Measurements from ENCODE around the gene SPINDOC. TPM values are rescaled to one million over a fixed set of nuclear protein-coding genes. Genes with fewer than 3 reads are reported as not detected.

The SPINDOC gene
- total RNA-seq, 1 donor from 2014 or later: 48.3 TPM

DNA sequence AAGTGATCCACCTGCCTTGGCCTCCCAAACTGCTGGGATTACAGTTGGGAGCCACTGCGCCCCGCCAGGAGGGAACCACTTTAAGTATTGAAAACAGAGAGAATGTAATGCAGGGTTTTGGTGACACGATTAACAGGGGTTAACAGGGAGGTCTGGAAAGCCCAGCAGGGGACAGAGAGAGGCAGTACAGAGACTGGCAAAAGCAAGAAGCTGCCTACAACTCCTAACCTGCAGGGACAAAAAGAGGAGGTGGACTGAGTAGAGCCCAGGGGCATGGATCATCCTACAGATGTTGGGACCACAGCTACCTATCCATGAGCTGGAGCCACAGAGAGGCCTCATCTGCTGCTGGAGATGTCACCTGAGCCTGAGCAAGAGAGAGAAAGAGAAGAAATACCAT, 1.7 kb upstream of the SPINDOC start:
- Histone ChIP-seq H3K4me1 (ENCODE audit: insufficient read depth, low read length) (peaks cover 16% of the 10 kb centered on the region), H3K4me3 (ENCODE audit: insufficient read depth, low read depth, low read length) (no peak overlapping the region), H3K9ac (ENCODE audit: low read length) (no peak overlapping the region), H3K36me3 (ENCODE audit: insufficient read depth, low read length) (peaks cover 6% of the 10 kb centered on the region), H3K79me2 (ENCODE audit: insufficient read depth, low read length) (peaks cover 31% of the 10 kb centered on the region), H3K27ac (ENCODE audit: low read depth, low read length) (no peak overlapping the region), H3K9me3 (ENCODE audit: insufficient read depth, low read depth, low read length) (no peaks in the 10 kb centered on the region), H3K4me2 (ENCODE audit: low read length) (no peak overlapping the region), H3K27me3 (ENCODE audit: insufficient read depth, low read length) (no peaks in the 10 kb centered on the region), H4K20me1 (ENCODE audit: insufficient read depth, low read length) (peaks cover 27% of the 10 kb centered on the region), H2AFZ (ENCODE audit: low read depth, low read length) (no peak overlapping the region)
- H3K27me3 Mint-ChIP-seq (ENCODE audit: low read depth, unreplicated experiment): peaks cover 1% of the 10 kb centered on the region
- no peak for TF ChIP-seq EZH2 (IDR thresholded peaks at IDR 0.05; ENCODE audit: insufficient read depth, low read length)
- TF ChIP-seq, protein P1, sequence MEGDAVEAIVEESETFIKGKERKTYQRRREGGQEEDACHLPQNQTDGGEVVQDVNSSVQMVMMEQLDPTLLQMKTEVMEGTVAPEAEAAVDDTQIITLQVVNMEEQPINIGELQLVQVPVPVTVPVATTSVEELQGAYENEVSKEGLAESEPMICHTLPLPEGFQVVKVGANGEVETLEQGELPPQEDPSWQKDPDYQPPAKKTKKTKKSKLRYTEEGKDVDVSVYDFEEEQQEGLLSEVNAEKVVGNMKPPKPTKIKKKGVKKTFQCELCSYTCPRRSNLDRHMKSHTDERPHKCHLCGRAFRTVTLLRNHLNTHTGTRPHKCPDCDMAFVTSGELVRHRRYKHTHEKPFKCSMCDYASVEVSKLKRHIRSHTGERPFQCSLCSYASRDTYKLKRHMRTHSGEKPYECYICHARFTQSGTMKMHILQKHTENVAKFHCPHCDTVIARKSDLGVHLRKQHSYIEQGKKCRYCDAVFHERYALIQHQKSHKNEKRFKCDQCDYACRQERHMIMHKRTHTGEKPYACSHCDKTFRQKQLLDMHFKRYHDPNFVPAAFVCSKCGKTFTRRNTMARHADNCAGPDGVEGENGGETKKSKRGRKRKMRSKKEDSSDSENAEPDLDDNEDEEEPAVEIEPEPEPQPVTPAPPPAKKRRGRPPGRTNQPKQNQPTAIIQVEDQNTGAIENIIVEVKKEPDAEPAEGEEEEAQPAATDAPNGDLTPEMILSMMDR (IDR thresholded peaks at IDR 0.05; ENCODE audit: insufficient read depth, low read depth, low read length): no peak
- H3K4me3 Mint-ChIP-seq (ENCODE audit: unreplicated experiment): peak overlapping the region; percentile 20
- DNase-seq (ENCODE audit: low read depth): no peak
- H3K36me3 Mint-ChIP-seq (ENCODE audit: low read depth, unreplicated experiment): peaks cover 4% of the 10 kb centered on the region
- no peaks in the 10 kb centered on the region for H3K9me3 Mint-ChIP-seq (ENCODE audit: unreplicated experiment)
- H3K27ac Mint-ChIP-seq (ENCODE audit: unreplicated experiment): no peak overlapping the region
- no peak for FAIRE-seq
- H3K4me1 Mint-ChIP-seq (ENCODE audit: low read depth, unreplicated experiment): peaks cover 11% of the 10 kb centered on the region

DNA sequence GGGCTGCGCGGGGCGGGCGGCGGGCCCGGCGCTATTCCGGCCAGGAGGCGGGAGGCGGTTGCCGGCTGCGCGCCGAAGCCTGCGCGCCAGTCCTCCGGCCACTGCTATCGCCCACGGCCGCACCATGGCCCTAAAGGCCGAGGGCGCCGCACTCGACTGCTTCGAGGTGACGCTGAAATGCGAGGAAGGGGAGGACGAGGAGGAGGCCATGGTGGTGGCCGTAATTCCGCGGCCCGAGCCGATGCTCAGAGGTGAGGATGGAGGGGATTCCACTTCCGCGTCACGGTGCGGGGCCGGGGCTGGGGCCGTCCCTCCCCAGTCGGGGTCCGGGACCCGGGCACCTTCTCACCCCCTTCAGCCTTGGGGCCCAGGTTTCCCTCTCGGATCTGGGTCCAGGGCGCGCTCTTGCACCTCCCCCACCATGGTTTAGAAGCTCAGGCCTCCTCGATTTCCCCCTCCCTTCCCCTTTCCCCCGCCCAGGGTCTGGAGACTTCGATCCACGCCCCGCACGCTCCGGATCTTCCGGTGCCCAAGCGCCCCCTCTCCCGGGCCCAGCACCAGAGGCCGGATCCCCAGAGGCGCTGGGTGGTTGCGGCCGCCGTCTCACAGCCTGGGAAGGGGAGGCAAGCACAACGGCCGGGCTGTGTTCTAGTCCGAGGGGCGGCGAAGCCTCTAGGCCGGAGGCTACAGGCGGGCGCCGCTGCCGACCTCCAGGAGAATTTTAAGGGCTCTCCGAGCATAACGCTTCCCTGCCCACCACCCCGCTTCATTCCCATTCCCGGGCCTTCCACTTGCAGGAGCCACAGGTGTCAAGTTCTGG, 517 bp downstream of the SPINDOC start:
- peaks cover 49% of the 10 kb centered on the region for H4K20me1 ChIP-seq (ENCODE audit: insufficient read depth, low read length)
- H2AFZ ChIP-seq (ENCODE audit: low read depth, low read length): peak overlapping the region; percentile 89
- H3K4me3 Mint-ChIP-seq (ENCODE audit: unreplicated experiment): peak overlapping the region; percentile 93
- peaks cover 1% of the 10 kb centered on the region for H3K27me3 Mint-ChIP-seq (ENCODE audit: low read depth, unreplicated experiment)
- H3K27ac ChIP-seq (ENCODE audit: low read depth, low read length): peak overlapping the region; percentile 65
- H3K9me3 Mint-ChIP-seq (ENCODE audit: unreplicated experiment): no peaks in the 10 kb centered on the region
- TF ChIP-seq, protein P1 (IDR thresholded peaks at IDR 0.05; ENCODE audit: insufficient read depth, low read depth, low read length): no peak
- TF ChIP-seq EZH2 (IDR thresholded peaks at IDR 0.05; ENCODE audit: insufficient read depth, low read length): no peak
- H3K79me2 ChIP-seq (ENCODE audit: insufficient read depth, low read length): peaks cover 49% of the 10 kb centered on the region
- peak overlapping the region; percentile 82 for H3K4me3 ChIP-seq (ENCODE audit: insufficient read depth, low read depth, low read length)
- no peaks in the 10 kb centered on the region for H3K9me3 ChIP-seq (ENCODE audit: insufficient read depth, low read depth, low read length)
- peaks cover 10% of the 10 kb centered on the region for H3K36me3 ChIP-seq (ENCODE audit: insufficient read depth, low read length)
- H3K27ac Mint-ChIP-seq (ENCODE audit: unreplicated experiment): peak overlapping the region; percentile 34
- FAIRE-seq (no peak), DNase-seq (ENCODE audit: low read depth) (peak; percentile 46)
- peak overlapping the region; percentile 98 for H3K4me2 ChIP-seq (ENCODE audit: low read length)
- peaks cover 16% of the 10 kb centered on the region for H3K4me1 ChIP-seq (ENCODE audit: insufficient read depth, low read length)
- H3K27me3 ChIP-seq (ENCODE audit: insufficient read depth, low read length): no peaks in the 10 kb centered on the region
- peaks cover 9% of the 10 kb centered on the region for H3K36me3 Mint-ChIP-seq (ENCODE audit: low read depth, unreplicated experiment)
- peaks cover 15% of the 10 kb centered on the region for H3K4me1 Mint-ChIP-seq (ENCODE audit: low read depth, unreplicated experiment)
- H3K9ac ChIP-seq (ENCODE audit: low read length): peak overlapping the region; percentile 97

DNA sequence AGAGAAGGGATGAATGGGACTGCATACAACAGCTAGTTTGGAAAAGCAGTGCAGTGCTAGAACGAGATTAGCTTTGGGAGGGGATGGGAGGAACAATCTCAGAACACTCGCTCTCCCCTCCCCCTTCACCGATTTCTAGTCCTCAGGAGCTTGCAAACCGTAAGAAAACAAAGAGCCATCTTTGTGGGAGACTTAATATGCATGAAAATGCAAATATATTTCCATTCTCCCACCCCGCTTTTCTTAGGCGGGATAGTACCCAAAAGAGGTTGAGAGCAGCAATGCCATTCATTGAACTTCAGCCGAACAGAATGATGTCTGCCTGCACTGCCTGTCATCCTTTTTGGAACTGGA, 1.1 kb downstream of the SPINDOC start:
- no peak for TF ChIP-seq EZH2 (IDR thresholded peaks at IDR 0.05; ENCODE audit: insufficient read depth, low read length)
- TF ChIP-seq, protein P1 (IDR thresholded peaks at IDR 0.05; ENCODE audit: insufficient read depth, low read depth, low read length): no peak
- H3K4me1 Mint-ChIP-seq (ENCODE audit: low read depth, unreplicated experiment): peaks cover 15% of the 10 kb centered on the region
- peak overlapping the region; percentile 34 for H3K27ac Mint-ChIP-seq (ENCODE audit: unreplicated experiment)
- H3K27ac ChIP-seq (ENCODE audit: low read depth, low read length): peak overlapping the region; percentile 65
- no peaks in the 10 kb centered on the region for H3K27me3 ChIP-seq (ENCODE audit: insufficient read depth, low read length)
- DNase-seq (ENCODE audit: low read depth) (peak; percentile 6), FAIRE-seq (no peak)
- no peaks in the 10 kb centered on the region for H3K9me3 Mint-ChIP-seq (ENCODE audit: unreplicated experiment)
- H3K4me1 ChIP-seq (ENCODE audit: insufficient read depth, low read length): peaks cover 16% of the 10 kb centered on the region
- peak overlapping the region; percentile 93 for H3K4me3 Mint-ChIP-seq (ENCODE audit: unreplicated experiment)
- peaks cover 1% of the 10 kb centered on the region for H3K27me3 Mint-ChIP-seq (ENCODE audit: low read depth, unreplicated experiment)
- H3K36me3 ChIP-seq (ENCODE audit: insufficient read depth, low read length): peaks cover 10% of the 10 kb centered on the region
- H3K9me3 ChIP-seq (ENCODE audit: insufficient read depth, low read depth, low read length): no peaks in the 10 kb centered on the region
- peak overlapping the region; percentile 97 for H3K9ac ChIP-seq (ENCODE audit: low read length)
- peaks cover 49% of the 10 kb centered on the region for H4K20me1 ChIP-seq (ENCODE audit: insufficient read depth, low read length)
- H2AFZ ChIP-seq (ENCODE audit: low read depth, low read length): peak overlapping the region; percentile 89
- peak overlapping the region; percentile 98 for H3K4me2 ChIP-seq (ENCODE audit: low read length)
- peak overlapping the region; percentile 82 for H3K4me3 ChIP-seq (ENCODE audit: insufficient read depth, low read depth, low read length)
- H3K79me2 ChIP-seq (ENCODE audit: insufficient read depth, low read length): peaks cover 49% of the 10 kb centered on the region
- peaks cover 9% of the 10 kb centered on the region for H3K36me3 Mint-ChIP-seq (ENCODE audit: low read depth, unreplicated experiment)
